BE2C (cell line): ENCODE data around the gene NDUFV1.
A peak's percentile ranks its signal among the peaks of the same experiment; 100 is the strongest.

Source experiments
- DNase-seq: peaks from one replicate; pipeline ENCODE4 v3.0.0-alpha.2; 2020
- H3K27me3 ChIP-seq: fragments of 250-450 bp; sonication (Bioruptor Pico); 2 replicates; pipeline ENCODE4 v1.5.1; 2020; ENCODE audit warnings: mild to moderate bottlenecking
- H3K36me3 ChIP-seq: fragments of 250-450 bp; sonication (Bioruptor Pico); 2 replicates; pipeline ENCODE4 v1.5.1; 2020; ENCODE audit warnings: mild to moderate bottlenecking
- H3K4me1 ChIP-seq: fragments of 250-450 bp; sonication (Bioruptor Pico); 2 replicates; pipeline ENCODE4 v1.5.1; 2020
- H3K4me3 ChIP-seq: 2 replicates; pipeline ENCODE4 v1.5.1; 2011; ENCODE audit warnings: low read depth, low read length
- H3K9me3 ChIP-seq: fragments of 250-450 bp; sonication (Bioruptor Pico); 2 replicates; pipeline ENCODE4 v1.5.1; 2020
- TF ChIP-seq, protein P1 (sequence below): IDR thresholded peaks from 2 replicates; pipeline ENCODE4 v1.5.1; 2012; ENCODE audit warnings: mild to moderate bottlenecking, low read depth, low read length

Gene NDUFV1

DNA sequence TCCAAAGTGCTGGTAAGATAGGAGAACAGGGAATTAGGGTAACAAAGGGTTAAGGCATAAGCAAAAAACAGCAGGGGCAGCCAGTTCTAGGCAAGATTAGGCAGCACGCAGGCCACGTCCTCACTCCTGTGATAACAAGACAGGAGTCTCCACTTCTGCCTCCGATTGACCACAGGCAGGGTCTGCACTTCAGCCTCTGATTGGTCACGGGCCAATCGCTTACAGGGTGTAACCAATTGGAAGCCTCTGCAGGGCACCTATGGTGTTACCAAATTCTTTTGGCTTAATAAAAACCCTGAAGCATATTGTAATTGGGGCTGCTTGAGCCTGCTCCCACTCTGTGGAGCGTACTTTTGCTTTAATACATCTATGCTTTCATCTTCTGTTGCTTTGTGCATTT, 35.3 kb upstream of the NDUFV1 start:
- H3K36me3 ChIP-seq: no peaks in the 10 kb centered on the region
- DNase-seq: no peak
- H3K9me3 ChIP-seq: no peaks in the 10 kb centered on the region
- TF ChIP-seq, protein P1, sequence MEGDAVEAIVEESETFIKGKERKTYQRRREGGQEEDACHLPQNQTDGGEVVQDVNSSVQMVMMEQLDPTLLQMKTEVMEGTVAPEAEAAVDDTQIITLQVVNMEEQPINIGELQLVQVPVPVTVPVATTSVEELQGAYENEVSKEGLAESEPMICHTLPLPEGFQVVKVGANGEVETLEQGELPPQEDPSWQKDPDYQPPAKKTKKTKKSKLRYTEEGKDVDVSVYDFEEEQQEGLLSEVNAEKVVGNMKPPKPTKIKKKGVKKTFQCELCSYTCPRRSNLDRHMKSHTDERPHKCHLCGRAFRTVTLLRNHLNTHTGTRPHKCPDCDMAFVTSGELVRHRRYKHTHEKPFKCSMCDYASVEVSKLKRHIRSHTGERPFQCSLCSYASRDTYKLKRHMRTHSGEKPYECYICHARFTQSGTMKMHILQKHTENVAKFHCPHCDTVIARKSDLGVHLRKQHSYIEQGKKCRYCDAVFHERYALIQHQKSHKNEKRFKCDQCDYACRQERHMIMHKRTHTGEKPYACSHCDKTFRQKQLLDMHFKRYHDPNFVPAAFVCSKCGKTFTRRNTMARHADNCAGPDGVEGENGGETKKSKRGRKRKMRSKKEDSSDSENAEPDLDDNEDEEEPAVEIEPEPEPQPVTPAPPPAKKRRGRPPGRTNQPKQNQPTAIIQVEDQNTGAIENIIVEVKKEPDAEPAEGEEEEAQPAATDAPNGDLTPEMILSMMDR: no peak
- no peak overlapping the region for H3K4me3 ChIP-seq
- H3K4me1 ChIP-seq: no peaks in the 10 kb centered on the region
- peaks cover 22% of the 10 kb centered on the region for H3K27me3 ChIP-seq

DNA sequence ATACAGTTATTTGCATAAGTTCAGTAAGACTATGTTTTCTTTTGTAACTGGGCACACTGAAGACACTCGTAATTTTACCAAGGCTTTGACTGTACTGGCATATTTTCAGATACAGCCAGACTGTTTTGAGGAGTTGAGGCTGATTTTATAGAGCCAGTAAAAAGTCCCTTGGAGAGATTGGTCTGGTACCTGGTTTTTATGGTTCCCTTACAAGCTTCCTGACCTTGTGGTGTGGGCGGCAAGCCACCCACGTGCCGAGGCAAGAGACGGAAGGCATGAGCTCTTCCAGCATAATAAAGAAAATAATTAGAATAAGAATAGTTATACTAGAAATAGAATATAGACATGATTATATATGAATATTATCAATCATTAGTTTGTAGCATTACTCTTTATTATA, 34.4 kb upstream of the NDUFV1 start:
- H3K36me3 ChIP-seq: no peaks in the 10 kb centered on the region
- peaks cover 4% of the 10 kb centered on the region for H3K4me1 ChIP-seq
- peaks cover 16% of the 10 kb centered on the region for H3K27me3 ChIP-seq

DNA sequence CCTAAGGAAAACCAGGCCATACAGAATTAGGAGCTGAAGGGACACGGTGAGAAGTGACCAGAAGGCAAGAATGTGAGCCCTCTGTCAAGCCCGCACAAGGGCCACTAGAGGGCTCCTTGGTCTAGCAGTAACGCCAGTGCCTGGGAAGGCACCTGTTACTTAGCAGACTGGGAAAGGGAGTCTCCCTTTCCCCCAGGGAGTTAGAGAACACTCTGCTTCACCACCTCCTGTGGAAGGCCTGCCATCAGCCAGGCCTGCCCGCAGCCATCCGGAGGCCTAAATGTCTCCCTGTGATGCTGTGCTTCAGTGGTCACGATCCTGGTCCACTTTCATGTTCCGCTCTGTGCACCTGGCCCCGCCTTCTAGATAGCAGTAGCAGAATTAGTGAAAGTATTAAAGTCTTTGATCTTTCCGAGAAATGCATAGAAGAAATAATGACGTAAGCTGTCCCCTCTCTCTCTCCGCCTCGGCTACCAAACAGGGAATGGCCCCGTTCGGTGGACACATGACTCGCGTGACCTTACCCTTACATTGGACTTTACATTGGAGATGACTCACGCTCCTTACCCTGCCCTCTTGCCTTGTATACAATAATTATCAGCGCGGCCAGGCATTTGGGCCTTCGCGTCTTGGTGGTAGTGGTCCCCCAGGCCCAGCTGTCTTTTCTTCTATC, 33.9 kb upstream of the NDUFV1 start:
- Histone ChIP-seq H3K36me3 (no peaks in the 10 kb centered on the region), H3K27me3 (peaks cover 11% of the 10 kb centered on the region), H3K4me3 (no peak overlapping the region), H3K9me3 (no peaks in the 10 kb centered on the region), H3K4me1 (peaks cover 7% of the 10 kb centered on the region)
- TF ChIP-seq, protein P1: peak; percentile 89
- DNase-seq: peak; percentile 80

More for the DNA sequence above, 34.4 kb upstream of the NDUFV1 start:
- TF ChIP-seq, protein P1: no peak
- no peaks in the 10 kb centered on the region for H3K9me3 ChIP-seq
- DNase-seq: no peak
- H3K4me3 ChIP-seq: no peak overlapping the region

DNA sequence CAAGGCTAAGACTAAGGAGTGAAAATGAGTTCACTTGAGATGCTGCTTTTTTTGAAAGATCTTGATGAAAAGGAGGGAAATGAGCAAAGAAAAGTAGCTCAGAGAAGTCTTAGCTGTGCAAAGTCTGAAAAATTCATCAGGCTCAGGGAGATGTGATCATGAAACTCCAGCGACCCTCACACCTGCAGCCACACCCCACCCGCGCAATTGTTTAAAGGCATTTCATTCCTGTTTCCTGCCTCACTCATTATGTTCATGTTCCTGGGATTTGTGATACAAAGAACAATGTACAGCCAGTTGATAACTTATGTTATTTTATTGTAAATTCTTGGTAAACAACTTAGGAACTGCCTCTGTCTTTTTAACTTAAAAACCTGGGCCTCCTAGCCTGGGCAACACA, 31.8 kb upstream of the NDUFV1 start:
- Histone ChIP-seq H3K9me3 (no peaks in the 10 kb centered on the region), H3K4me1 (peaks cover 7% of the 10 kb centered on the region), H3K4me3 (no peak overlapping the region), H3K36me3 (no peaks in the 10 kb centered on the region), H3K27me3 (peaks cover 7% of the 10 kb centered on the region)
- no peak for DNase-seq
- TF ChIP-seq, protein P1: no peak

DNA sequence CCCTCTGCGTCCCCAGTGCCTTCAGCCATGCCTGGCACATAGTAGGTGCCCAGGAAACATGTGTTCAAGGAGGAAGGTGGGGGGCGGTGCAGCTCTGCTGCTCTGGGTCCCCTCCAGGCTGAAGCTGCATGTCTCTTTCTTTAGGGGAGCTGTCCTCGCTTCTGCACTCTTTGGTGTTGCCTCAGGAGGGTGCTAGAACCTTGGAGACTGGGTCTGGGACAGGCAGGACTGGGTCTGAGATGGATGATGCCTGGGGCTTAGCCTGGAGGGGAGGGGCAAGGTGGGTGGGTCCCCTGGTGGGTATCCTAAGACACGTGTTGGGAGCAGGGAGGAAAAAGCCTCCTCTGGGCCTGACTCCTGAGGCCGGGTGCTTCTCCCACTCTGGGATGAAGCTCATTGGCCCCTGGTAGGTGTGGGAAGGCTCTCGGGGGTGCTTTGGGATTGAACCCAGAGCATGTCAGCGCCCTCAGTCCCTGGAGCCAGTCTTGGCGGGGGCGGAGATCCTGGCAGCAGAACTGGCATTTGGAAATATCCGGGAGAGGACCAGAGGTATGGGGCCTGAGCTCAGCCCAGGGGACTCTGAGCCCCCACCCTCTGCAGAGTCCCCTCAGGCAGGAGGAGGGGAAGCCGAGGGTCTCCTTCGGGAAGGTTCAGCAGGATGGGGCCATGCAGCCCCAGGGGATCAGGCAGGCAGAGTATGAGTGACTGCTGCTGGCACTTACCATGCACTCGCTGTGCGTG, 29.8 kb upstream of the NDUFV1 start:
- H3K27me3 ChIP-seq: no peaks in the 10 kb centered on the region; the same call in 1 of the 2 replicates
- no peak overlapping the region for H3K4me3 ChIP-seq
- TF ChIP-seq, protein P1: peak; percentile 37
- H3K36me3 ChIP-seq: no peaks in the 10 kb centered on the region
- peak; percentile 41 for DNase-seq
- H3K9me3 ChIP-seq: no peaks in the 10 kb centered on the region
- peaks cover 7% of the 10 kb centered on the region for H3K4me1 ChIP-seq

DNA sequence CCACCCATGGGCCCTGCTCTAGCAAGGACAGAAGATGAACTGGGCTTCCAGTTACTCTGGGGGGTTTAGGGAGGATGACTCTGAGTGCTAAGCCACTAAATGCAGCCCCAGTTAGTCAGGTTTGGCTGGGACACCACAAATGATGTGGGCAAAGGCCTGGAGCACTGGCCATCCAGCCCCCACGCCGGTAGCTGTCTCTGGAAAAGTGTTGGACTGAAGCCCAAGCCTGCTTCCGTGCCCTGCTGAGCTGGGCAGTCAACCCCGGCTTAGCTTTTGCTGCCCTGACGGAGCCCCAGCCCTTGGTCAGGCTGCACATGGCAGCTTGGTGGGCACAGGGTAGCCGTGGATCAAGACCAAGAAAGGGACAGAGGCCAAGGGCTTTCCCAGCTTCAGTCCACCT, 28.8 kb upstream of the NDUFV1 start:
- H3K4me3 ChIP-seq: no peak overlapping the region
- no peaks in the 10 kb centered on the region for H3K27me3 ChIP-seq
- TF ChIP-seq, protein P1: no peak
- no peaks in the 10 kb centered on the region for H3K36me3 ChIP-seq
- no peak for DNase-seq
- peaks cover 13% of the 10 kb centered on the region for H3K4me1 ChIP-seq
- H3K9me3 ChIP-seq: no peaks in the 10 kb centered on the region
